ENCODE data around the gene RAB23.
"Not testable (repeated sequence)": the region's sequence is repeated elsewhere in the genome, so short reads cannot be mapped to it uniquely, and the experiment has no call there.

The RAB23 gene

DNA sequence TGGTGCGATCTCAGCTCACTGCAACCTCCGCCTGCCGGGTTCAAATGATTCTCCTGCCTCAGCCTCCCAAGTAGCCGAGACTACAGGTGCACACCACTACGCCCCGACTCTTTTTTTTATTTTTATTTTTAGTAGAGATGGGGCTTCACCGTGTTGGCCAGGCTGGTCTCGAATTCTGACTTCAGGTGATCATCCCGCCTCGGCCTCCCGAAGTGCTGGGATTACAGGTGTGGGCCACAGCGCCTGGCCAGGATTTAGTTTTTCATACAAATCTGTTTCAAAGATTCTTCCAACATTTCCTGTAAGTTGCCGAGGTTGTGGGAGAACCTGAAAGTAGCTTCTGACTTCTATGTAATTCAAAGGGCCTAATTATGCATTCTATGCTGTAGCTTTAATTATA is 21.4 kb upstream of the RAB23 start:
- not testable (repeated sequence) for DNase-seq (ENCODE audit: low spot score)

GRCh38 chr6:57242505-57242904 is 20.4 kb upstream of the RAB23 start:
- peak; percentile 18 for DNase-seq (ENCODE audit: low spot score)

DNA sequence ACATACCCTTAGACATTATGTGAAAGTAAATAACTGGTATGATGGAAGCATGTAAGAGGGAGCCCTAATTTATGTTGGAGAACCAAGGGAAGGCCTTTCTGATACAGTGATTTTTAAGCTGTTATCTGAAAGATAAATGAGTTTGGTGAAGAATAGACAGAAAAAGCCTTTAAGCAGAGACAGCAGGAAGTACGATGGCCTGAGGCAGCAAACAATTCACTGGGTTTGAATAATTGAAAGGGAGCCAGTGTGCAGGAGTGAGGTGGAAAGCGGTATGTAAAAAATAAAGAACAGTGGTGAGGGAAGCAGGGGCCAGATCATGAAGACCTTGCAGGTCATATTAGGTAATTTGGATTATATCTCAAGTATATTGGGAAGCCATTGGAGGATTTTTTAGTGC is 4.1 kb upstream of the RAB23 start:
- DNase-seq (ENCODE audit: low spot score): no peak

- no peak for DNase-seq (ENCODE audit: low spot score)
Observed at GRCh38 chr6:57224769-57225515, 2.8 kb upstream of the RAB23 start.

- no peak for DNase-seq (ENCODE audit: low spot score)
Observed at GRCh38 chr6:57222743-57223077, 603 bp upstream of the RAB23 start.

DNA sequence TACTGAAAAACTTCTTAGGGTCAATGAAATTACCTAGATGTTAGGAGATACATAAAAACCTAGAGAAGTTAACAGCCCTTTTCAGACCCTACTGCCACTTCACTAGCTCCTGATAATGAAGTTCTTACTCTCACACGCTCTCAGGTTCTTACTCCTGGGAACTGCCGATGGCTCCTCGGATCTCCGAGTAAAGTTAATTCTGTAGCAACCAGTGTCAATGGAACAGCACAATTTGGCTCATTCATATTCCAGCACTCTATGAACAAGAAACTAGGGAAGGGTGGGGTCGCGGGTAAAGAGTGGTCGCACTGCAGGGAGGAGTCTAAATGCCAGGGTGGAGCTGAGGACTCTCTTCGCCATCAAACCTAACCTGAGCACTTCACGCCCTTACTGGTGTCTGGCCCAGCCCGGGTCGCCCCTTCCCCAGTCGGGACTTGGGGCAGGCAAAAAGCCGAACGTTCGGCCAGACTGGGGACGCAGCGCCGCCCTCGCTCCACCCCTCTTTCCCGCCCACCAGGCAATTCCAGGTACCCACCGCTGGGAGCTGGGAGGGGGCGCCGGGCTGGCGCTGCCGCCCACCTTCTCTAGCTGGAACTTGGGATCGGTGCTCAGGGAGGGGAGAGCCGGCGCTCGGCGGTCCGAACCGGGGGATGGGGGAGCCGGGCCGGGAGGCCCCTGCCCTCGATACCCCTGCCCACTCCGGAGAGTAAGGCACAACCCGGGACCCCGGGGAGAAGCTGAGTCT is 744 bp downstream of the RAB23 start:
- DNase-seq (ENCODE audit: low spot score): peak; percentile 81

DNA sequence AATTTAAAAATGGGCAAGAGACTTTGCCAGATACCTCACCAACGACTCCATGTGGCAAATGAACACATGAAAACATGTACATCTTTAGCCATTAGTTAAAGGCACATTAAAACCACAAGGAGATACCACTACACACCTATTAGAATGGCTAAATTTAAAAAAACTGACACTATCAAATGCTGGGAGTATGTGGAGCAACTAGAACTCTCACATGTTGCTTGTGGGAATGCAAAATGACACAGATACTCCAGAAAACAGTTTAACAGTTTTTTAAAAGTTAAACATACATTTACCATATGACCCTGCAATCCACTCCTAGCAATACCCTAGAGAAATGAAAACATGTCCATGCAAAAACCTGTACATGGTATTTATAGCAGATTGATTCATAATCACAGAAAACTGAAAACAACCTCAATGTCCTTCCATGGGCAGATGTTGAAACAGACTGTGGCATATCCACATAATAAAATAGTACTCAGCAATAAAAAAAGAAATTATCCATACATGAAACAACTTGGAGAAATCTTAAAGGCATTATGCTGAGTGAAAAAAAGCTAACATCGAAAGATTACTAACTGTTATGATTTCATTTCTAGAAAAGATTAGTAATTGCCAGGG is 1.9 kb downstream of the RAB23 start:
- DNase-seq (ENCODE audit: low spot score): no peak

DNA sequence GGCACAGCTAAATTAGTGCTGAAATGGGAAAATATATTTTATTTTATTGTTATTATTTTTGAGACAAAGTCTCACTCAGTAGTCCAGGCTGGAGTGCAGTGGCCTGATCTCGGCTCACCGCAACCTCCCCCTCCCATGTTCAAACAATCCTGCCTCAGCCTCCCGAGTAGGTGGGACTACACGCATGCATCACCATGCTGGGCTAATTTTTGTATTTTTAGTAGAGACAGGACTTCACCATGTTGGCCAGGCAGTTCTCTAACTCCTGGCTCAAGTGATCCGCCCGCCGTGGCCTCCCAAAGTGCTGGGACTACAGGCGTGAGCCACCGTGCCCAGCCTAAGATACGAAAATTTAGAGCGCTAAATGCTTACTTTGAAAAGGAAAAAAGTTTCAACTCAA is 4.8 kb downstream of the RAB23 start:
- DNase-seq (ENCODE audit: low spot score): no peak

GRCh38 chr6:57216235-57217101 is 5.6 kb downstream of the RAB23 start:
- no peak for DNase-seq (ENCODE audit: low spot score)

DNA sequence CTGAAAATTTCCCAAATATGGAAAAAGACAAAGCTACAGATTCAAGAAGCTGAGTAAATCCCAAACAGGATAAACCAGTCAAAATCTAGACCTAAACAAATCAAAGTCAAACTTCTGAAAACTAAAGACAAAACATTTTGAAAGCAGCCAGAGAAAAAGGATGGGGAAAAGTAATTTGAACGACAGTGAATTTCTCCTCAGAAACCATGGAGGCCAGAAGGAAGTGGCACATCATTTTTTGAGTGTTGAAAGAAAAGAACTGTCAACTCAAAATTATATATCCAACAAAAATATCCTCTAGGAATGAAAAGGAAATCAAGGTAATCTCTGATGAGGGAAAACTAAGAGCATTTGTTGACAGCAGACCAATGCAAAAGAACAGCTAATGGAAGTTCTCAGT is 6.8 kb downstream of the RAB23 start:
- no peak for DNase-seq (ENCODE audit: low spot score)

GRCh38 chr6:57210060-57210459 is 12.0 kb downstream of the RAB23 start:
- DNase-seq (ENCODE audit: low spot score): no peak

DNA sequence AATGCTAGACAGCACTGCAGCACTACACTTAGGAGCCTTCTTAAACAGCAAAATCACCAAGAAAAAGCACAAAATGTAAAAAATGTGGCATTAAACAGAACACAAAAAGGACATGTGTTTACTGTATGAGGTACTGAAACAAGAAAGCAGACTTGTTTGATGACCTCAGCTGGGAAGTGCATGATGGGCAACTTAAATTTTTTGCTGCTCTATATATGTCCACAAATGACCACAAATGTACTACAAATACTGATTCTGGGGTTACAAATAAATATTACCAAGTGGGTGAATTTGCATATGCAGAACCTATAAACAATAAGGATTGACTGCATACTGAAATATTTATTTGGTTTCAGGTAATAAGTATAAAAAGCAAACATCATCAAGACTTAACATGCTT is 13.1 kb downstream of the RAB23 start:
- no peak for DNase-seq (ENCODE audit: low spot score)

- no peak for DNase-seq (ENCODE audit: low spot score)
Observed at GRCh38 chr6:57207872-57208271, 14.2 kb downstream of the RAB23 start.

DNA sequence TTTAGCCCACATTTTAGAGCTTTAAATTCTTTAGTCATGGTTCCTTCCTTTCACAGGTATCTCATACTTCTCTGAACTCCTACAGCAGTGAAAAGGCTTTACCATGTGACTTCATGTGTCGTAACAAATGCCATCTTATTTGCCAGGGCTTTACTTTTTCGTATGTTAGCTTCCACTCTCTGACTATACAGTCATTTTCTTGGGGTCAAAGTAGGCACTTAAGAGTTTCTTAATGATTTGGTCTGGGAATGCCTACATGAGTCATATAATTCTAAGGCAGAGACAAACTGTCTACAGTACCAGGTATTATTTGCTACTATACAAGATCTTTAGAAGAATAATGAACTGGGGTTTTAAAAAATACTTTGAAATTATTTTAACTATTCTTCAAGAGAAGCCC is 15.0 kb downstream of the RAB23 start:
- no peak for DNase-seq (ENCODE audit: low spot score)

GRCh38 chr6:57205550-57206328 is 16.4 kb downstream of the RAB23 start:
- DNase-seq (ENCODE audit: low spot score): no peak

DNA sequence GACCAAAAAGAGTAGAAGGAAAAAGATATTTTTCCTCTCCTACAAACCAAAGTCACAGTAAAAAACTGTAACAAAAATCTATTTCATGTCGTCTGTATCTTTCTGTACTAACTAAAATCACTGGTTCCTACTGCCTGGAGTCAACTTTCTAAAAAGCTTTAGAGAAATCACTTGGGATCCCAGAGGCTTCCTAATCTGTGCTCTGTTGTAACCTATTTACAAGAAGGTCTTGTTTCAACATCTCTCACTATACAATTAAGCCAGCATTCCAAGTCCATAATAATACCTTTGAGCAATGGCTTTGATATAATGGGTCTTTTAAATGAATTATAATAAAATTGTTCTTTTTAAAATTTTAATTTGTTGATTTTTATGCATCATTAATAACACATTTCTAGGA is 20.4 kb downstream of the RAB23 start:
- no peak for DNase-seq (ENCODE audit: low spot score)

DNA sequence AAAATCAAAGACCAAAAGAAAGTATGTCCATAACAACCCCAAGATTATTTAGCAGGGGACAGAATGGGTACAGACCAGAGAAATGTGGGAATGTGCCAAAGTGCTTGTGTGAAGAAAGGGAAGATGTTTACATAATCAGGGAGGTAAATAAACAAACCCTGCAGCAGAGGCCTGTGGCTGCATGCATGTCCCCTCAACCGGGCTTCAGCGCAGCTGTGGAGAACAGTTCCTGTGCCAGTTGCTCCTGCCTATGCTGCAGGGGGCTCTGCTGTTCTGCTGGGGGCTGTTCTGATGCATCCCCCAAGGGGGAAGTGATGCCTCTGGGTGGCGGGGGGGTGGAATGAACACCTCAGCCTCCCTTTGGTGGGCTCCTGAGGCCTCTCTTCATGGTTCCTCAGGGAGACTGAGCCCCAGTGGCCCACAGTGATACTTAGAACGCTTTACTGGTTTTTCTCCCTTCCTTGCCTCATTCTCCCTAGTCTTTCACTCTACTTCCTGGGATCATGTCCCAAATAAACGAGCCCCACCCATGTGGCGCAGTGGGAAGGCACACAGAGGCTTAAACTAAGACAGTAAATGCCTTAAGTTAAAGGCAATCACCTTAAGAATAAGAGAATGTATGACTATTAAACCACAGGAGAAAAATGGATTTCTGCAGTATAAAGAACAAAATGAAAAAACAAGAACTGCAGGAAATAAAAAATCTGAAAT is 23.0 kb downstream of the RAB23 start:
- DNase-seq (ENCODE audit: low spot score): no peak

DNA sequence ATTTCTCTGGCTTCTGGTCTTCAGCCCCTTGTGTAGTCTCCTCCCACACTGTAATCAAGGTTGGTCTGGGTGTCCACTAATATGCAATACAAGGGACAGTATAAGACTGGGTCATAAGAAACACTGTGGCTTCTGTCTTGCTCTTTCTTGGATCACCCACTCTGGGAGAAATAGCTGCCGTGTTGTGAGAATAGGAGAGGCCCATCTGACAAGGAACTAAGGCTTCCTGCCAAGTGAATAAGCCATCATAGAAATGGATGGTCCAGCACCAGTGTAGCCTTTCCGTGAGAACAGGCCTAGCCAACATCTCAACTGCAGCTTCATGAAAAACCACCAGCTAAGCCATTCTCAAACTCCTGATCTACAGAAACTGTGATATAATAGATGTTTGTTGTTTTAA is 26.6 kb downstream of the RAB23 start:
- no peak for DNase-seq (ENCODE audit: low spot score)

DNA sequence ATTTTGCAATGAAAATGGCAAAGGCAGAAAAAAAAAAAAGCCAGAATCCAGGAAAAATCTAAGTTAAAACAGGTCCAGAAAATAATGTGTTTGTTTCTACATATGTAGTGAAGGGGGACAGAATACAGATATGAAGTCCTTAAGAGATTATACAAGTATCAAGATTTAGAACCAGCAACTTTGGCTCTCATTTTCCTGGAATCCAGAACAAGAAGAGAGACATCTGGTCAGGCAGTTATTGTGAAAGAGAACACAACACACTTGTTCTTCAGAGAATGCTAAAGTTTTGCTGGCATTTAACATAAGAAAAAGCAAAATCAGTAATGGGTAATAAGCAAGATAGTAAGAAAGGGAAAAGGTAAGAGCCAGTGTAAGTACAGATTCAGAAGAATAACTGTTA is 28.9 kb downstream of the RAB23 start:
- DNase-seq (ENCODE audit: low spot score): no peak

- DNase-seq (ENCODE audit: low spot score): peak; percentile 57
Observed at GRCh38 chr6:57190140-57190539, 32.0 kb downstream of the RAB23 start.

GRCh38 chr6:57183336-57183735 is 38.8 kb downstream of the RAB23 start:
- no peak for DNase-seq (ENCODE audit: low spot score)
